Astrocyte (in vitro differentiated cells and primary cell): ENCODE data around the gene GPBP1.

Experiments
- CTCF ChIP-seq: IDR thresholded peaks from 2 replicates; pipeline ENCODE4 v1.5.1; 2011; ENCODE audit warnings: low read depth, mild to moderate bottlenecking, inconsistent platforms, low read length, moderate library complexity; ENCODE audit not compliant: insufficient read depth
- EZH2 ChIP-seq: IDR thresholded peaks from 2 replicates; pipeline ENCODE4 v1.6.1; 2012; ENCODE audit warnings: mild to moderate bottlenecking, low read length, inconsistent platforms; ENCODE audit not compliant: insufficient read depth

- TF ChIP-seq CTCF (no peak), EZH2 (no peak)
Measured at GRCh38 chr5:57191163-57191562, 17.3 kb downstream of the GPBP1 start.
